CD4-positive, alpha-beta T cell treated with Interleukin-6 at 100 ng/mL for 8 hours (primary cell): ENCODE measurements around the gene RINT1.
"Not testable (repeated sequence)": the region's sequence is repeated elsewhere in the genome, so short reads cannot be mapped to it uniquely, and the experiment has no call there.

Experiments used
- DNase-seq: peaks from one replicate; pipeline ENCODE4 v3.0.0-alpha.2; 2020; ENCODE audit warnings: mixed read lengths, low spot score

Gene RINT1

GRCh38 chr7:105531792-105532671 lies at the start of gene RINT1:
TSS of gene RINT1 (plus strand) at chr7:105532201. CDS start at chr7:105532316, 115 bp downstream.
- peak; percentile 88 for DNase-seq

DNA sequence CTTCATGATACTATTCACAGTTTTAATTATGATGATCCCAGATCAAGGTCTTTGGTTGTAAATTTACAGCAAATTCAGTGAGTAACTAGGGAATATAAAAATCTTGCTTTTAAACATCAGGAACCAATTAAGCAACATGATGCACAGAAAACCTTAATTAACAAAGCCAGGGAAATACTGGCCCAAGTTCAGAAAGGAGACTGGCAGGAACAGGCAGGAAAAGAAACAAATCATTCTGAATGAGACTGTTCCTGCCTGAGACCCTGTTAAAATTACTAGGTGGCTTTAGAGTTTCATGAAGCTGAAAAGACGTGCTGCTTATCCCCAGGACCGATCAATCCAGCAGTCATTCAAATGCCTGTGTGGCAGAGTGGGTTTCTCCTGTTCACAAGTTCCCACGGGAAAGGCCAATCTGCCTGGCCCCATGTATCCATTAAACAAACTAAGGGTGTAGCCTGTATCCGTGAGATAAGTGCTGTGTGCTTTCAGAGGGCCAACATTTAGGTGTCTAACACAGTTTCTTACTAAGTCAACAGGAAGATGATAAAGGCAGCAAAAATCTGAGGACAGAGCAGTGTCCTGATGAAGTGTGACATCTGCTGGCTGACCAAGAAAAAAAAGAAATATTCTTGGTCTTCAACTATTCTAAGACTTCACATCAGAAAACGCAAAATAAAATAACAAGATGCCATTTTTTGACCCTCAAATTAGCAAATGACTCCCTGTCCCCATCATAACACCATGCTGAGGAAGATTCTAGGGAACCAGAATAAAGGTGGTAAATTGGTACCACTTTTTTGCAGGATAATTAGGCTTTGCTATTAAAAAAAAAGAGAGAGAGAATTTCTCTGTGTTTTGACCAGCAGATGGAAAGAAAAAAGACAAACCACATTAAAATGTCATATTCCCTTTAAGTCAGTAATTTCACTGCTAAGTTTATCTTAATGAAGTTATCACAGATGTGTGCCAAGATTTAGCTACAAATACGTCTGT lies 44.1 kb upstream of the RINT1 start:
- peak; percentile 8 for DNase-seq

- DNase-seq, result no peak
These were observed 42.6 kb upstream of the RINT1 start for GRCh38 chr7:105489409-105489808.

DNA sequence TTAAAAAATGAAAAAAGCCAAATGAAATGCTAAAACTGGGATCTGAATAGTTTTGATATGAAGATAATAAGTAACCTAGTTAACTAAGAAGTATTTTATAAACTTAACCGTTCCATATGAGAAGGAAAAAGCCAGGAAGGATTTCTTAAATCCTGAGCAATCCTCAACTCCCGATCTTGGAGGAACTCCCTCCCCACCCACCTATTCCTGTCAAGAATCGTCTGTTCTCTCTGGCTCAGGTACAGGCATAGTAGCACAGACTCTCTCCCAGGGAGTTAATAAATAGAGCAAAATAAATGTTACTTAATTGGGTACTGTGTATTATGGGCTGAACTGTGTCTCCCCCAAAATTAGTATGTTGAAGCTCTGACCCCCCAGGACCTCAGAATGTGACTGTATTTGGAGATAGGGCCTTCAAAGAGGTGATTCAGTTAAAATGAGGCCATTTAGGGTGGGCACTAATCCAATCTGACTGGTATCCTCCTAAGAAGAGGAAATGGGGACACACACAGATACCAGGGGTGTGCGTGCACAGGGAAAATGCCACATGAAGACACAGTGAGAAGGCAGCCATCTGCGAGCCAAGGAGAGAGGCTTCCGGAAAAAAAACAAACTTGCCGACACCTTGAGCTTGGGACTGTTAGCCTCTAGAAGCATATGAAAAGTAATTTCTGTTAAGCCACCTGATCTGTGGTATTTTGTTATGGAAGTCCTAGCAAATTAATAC lies 38.6 kb upstream of the RINT1 start:
- no peak for DNase-seq

GRCh38 chr7:105493923-105494315 lies 38.1 kb upstream of the RINT1 start:
- DNase-seq, result no peak

- no peak for DNase-seq
These were observed 35.5 kb upstream of the RINT1 start for GRCh38 chr7:105496521-105496920.

DNA sequence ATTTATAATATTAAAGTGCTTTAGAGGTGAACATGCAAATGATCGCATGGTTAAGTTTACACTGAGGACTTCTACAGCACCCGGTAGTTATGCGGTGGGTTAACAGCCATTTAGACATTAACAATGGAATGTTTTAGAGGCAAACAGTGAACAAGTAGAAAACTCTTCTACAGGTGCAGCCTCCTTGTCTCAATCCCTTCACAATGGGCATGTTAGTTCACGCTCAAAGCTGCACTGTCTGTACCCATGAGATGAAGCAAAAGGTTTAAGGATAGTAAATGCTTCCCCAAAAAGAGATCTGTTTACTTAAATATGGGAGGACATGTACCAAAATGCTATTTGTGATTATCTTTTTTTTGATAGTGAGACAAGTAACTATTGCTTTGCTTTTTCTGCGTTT lies 35.0 kb upstream of the RINT1 start:
- no peak for DNase-seq

GRCh38 chr7:105502173-105502572 lies 29.8 kb upstream of the RINT1 start:
- DNase-seq, result no peak

DNA sequence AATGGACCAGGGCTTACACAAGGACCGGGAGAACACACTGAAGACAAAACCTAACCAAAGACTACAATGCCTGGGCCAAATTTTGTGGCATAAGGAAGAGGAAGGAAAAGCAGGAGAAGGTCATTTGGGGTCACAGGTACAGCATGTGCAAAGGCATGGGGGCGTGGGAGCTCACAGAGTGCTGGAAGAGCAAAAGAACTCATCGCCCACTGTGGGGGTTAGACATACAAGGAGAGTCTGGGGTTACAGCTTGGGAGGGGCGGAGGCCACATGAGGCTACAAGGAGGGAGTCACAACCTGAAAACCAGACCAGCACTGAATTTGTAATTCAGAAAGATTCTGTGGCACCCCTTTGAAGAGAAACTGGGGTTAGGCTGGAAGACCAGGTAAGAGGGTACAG lies 19.6 kb upstream of the RINT1 start:
- no peak for DNase-seq

DNA sequence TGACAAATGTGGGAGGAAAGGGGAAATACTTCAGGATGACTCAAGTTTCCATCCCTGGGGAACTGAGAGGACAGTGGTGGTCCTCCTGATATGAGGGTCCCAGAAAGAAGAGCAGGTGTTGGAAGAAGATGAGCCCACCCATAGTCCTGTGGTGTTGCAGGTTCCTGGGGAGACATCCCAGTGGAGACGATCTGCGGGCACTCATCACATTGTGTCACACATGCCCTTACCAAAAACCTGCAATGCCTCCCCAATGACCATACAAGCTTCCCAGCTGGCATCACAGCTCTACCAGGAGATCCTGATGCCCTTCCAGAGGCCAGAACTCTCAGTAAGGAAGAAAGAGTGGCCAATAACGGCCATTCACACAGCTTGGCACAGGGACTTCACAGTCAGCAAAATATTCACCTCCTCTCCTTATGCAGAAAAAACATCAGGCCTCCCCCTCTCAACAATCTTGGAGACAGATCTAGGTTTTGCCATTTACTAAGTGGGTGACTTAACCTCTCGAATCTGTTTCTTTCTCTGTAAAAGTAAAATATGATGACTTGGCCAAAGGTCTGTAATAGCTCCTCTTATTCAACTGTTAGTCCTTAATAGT lies 19.0 kb upstream of the RINT1 start:
- no peak for DNase-seq

DNA sequence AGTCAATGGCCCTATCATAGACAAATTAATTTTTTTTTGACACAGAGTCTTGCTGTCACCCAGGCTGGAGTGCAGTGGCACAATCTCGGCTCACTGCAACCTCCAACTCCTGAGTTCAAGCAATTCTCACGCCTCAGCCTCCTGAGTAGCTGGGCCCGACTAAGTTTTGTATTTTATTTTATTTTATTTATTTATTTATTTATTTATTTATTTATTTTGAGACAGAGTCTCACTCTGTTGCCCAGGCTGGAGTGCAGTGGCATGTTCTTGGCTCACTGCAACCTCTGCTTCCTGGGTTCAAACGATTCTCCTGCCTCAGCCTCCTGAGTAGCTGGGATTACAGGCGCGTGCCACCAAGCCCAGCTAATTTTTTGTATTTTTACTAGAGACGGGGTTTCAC lies 16.4 kb upstream of the RINT1 start:
- DNase-seq, result not testable (repeated sequence)

DNA sequence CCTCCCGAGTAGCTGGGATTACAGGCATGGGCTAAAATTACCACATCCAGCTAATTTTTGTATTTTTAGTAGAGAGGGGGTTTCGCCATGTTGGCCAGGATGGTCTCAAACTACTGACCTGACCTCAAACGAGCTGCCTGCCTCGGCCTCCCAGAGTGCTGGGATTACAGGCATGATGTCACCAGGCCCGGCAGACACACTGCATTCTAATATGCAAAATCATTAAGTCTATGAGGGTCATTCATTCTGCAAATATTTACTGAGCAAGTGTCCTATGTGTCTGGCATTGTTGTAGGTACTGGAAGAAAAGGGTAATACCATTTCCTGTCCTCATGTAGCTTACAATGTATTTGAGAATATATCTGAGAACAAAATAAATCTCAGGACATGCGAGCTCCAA lies 12.6 kb upstream of the RINT1 start:
- no peak for DNase-seq

- DNase-seq, result not testable (repeated sequence)
These were observed 11.4 kb upstream of the RINT1 start for GRCh38 chr7:105520620-105521019.

GRCh38 chr7:105521027-105521716 lies 10.8 kb upstream of the RINT1 start:
- peak; percentile 12 for DNase-seq

GRCh38 chr7:105521717-105522463 lies 10.1 kb upstream of the RINT1 start, which contains the start of gene PUS7:
TSS of gene PUS7 (minus strand) at chr7:105522271. CDS start at chr7:105508512, 13,759 bp downstream.
- DNase-seq, result peak; percentile 79

- DNase-seq, result not testable (repeated sequence)
These were observed 7.6 kb upstream of the RINT1 start for GRCh38 chr7:105524423-105524822.

- DNase-seq, result no peak
These were observed 7.2 kb upstream of the RINT1 start for GRCh38 chr7:105524840-105525239.

DNA sequence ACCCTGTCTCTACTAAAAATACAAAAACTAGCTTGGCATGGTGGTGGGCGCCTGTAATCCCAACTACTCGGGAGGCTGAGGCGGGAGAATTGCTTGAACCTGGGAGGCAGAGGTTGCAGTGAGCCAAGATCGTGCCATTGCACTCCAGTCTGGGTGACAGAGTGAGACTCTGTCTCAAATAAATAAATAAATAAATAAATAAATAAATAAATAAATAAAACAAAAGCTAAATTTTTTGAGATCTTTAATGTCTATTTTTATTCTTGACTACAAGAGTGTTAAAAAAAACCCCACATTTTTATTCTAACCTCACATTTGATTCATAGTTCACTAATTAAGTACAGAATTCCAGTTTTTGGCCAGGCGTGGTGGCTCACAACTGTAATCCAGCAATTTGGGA lies 4.3 kb upstream of the RINT1 start:
- DNase-seq, result not testable (repeated sequence)

GRCh38 chr7:105530126-105530525 lies 1.9 kb upstream of the RINT1 start:
- DNase-seq, result no peak

GRCh38 chr7:105530546-105530945 lies 1.5 kb upstream of the RINT1 start:
- DNase-seq, result no peak
